A549 (cell line): Measurements from ENCODE around the gene BCDIN3D. TPM values are rescaled to one million over a fixed set of nuclear protein-coding genes. Genes with fewer than 3 reads are reported as not detected.

ENCODE experiments used
- ATAC-seq, 2 experiments: fragments of 200-7000 bp in 1 of 2; fragments of >200 bp in 1 of 2; cut with Nextera tagmentation in 1 of 2; cut with Tn5 transposase in 1 of 2; 3 replicates each; pipeline versions ENCODE4 v1.8.0 to v1.9.1; 2018 to 2020; ENCODE audit warnings: mild to moderate bottlenecking in 1 of 2, moderate library complexity in 1 of 2
- CTCF ChIA-PET: fragments of 300-600 bp; sonication (Branson Sonifier 250); formaldehyde crosslinking; extraction: SDS; loops from one replicate; lab custom pipeline; 2021; ENCODE audit warnings: antibody characterized with exemption, inconsistent platforms; lab: Yijun Ruan, JAX
- POLR2A ChIA-PET: fragments of 350-600 bp; formaldehyde crosslinking; extraction: SDS; loops from one replicate; lab custom pipeline; 2021; ENCODE audit warnings: antibody characterized with exemption, inconsistent platforms; lab: Yijun Ruan, JAX
- DNase-seq, 2 experiments: peaks; one replicate each; pipeline versions ENCODE4 v3.0.0 to v3.0.0-alpha.2; 2011 to 2016; ENCODE audit warnings: low read depth in 1 of 2, low spot score in 1 of 2
- FAIRE-seq: peaks from 2 replicates; lab custom pipeline; 2011; peaks lifted over from hg19 to GRCh38; lab: Jason Lieb, UNC
- H3K27ac ChIP-seq, 2 experiments: fragments of >200 bp; sonication (Bioruptor Twin); formaldehyde crosslinking; 3 replicates each; pipeline ENCODE4 v1.5.1; 2016 to 2017
- H3K4me1 ChIP-seq: fragments of >200 bp; sonication (Bioruptor Twin); formaldehyde crosslinking; 3 replicates; pipeline ENCODE4 v1.6.1; 2016
- H3K4me2 ChIP-seq: fragments of >200 bp; sonication (Bioruptor Twin); formaldehyde crosslinking; 3 replicates; pipeline ENCODE4 v1.6.1; 2016
- H3K4me3 ChIP-seq: fragments of >200 bp; sonication (Bioruptor Twin); formaldehyde crosslinking; 3 replicates; pipeline ENCODE4 v1.5.1; 2016
- H3K9me3 ChIP-seq: fragments of >200 bp; sonication (Bioruptor Twin); formaldehyde crosslinking; 3 replicates; pipeline ENCODE4 v1.6.1; 2016
- BHLHE40 ChIP-seq: IDR thresholded peaks from 2 replicates; pipeline ENCODE4 v1.6.1; 2012; ENCODE audit warnings: low read depth, low read length, inconsistent platforms
- CBX2 ChIP-seq: fragments of 200-600 bp; sonication (generic); IDR thresholded peaks from 2 replicates; pipeline ENCODE4 v1.6.1; 2016; ENCODE audit warnings: low read depth, mild to moderate bottlenecking, borderline replicate concordance
- CEBPB ChIP-seq, 2 experiments: fragments of >200 bp in 1 of 2; sonication (Bioruptor Twin) in 1 of 2; formaldehyde crosslinking in 1 of 2; IDR thresholded peaks; 2 replicates each; pipeline ENCODE4 v1.6.1; 2012 to 2016
- EHMT2 ChIP-seq: fragments of 200-600 bp; sonication (generic); IDR thresholded peaks from 2 replicates; pipeline ENCODE4 v1.6.1; 2016; ENCODE audit warnings: antibody characterized with exemption, low read depth, mild to moderate bottlenecking, moderate library complexity
- ELK1 ChIP-seq: fragments of 150-350 bp; IDR thresholded peaks from 2 replicates; pipeline ENCODE4 v1.6.1; 2014; ENCODE audit warnings: low read depth, mild to moderate bottlenecking, low read length
- FOXS1 ChIP-seq: fragments of 250-450 bp; sonication (Bioruptor Pico); IDR thresholded peaks from 2 replicates; pipeline ENCODE4 v1.5.0; 2020; ENCODE audit warnings: mild to moderate bottlenecking, moderate library complexity
- GATA3 ChIP-seq: IDR thresholded peaks from 2 replicates; pipeline ENCODE4 v1.6.1; 2012; ENCODE audit warnings: borderline replicate concordance
- HDAC2 ChIP-seq: fragments of 200-600 bp; sonication (generic); IDR thresholded peaks from 2 replicates; pipeline ENCODE4 v1.6.1; 2016
- HEYL ChIP-seq: fragments of 250-450 bp; sonication (Bioruptor Pico); IDR thresholded peaks from 2 replicates; pipeline ENCODE4 v1.8.0; 2021; ENCODE audit warnings: mild to moderate bottlenecking, moderate library complexity
- HMGXB4 ChIP-seq: fragments of 250-450 bp; sonication (Bioruptor Pico); IDR thresholded peaks from 2 replicates; pipeline ENCODE4 v1.5.0; 2021; ENCODE audit warnings: mild to moderate bottlenecking, moderate library complexity, borderline replicate concordance
- HOXB13 ChIP-seq: fragments of 250-450 bp; sonication (Bioruptor Pico); IDR thresholded peaks from 2 replicates; pipeline ENCODE4 v1.5.0; 2020; ENCODE audit warnings: low read depth, mild to moderate bottlenecking, moderate library complexity
- HOXB5 ChIP-seq: fragments of 250-450 bp; sonication (Bioruptor Pico); IDR thresholded peaks from 2 replicates; pipeline ENCODE4 v1.5.0; 2020; ENCODE audit warnings: mild to moderate bottlenecking, moderate library complexity
- JUN ChIP-seq, 2 experiments: fragments of >200 bp; sonication (Bioruptor Twin); formaldehyde crosslinking; IDR thresholded peaks; 2 replicates in 1 of 2; 3 replicates in 1 of 2; pipeline ENCODE4 v1.6.1; 2016 to 2017
- JUNB ChIP-seq: fragments of >200 bp; sonication (Bioruptor Twin); formaldehyde crosslinking; IDR thresholded peaks from 2 replicates; pipeline ENCODE4 v1.6.1; 2016
- KDM1A ChIP-seq: fragments of 200-600 bp; sonication (generic); IDR thresholded peaks from 2 replicates; pipeline ENCODE4 v1.6.1; 2016; ENCODE audit warnings: low read depth, mild to moderate bottlenecking
- MAX ChIP-seq: IDR thresholded peaks from 2 replicates; pipeline ENCODE4 v1.6.1; 2012
- NFE2L2 ChIP-seq: fragments of 150-350 bp; conservative IDR thresholded peaks from 2 replicates; pipeline ENCODE4 v1.6.1; 2014; ENCODE audit warnings: low read length
- NPAS2 ChIP-seq: fragments of 250-450 bp; sonication (Bioruptor Pico); IDR thresholded peaks from 2 replicates; pipeline ENCODE4 v1.8.0; 2022; ENCODE audit warnings: mild to moderate bottlenecking, moderate library complexity, borderline replicate concordance
- NR3C1 ChIP-seq: fragments of >200 bp; sonication (Bioruptor Twin); formaldehyde crosslinking; IDR thresholded peaks from 3 replicates; pipeline ENCODE4 v1.6.1; 2017
- PBX3 ChIP-seq: IDR thresholded peaks from 2 replicates; pipeline ENCODE4 v1.6.1; 2012
- PHF8 ChIP-seq: fragments of 200-600 bp; sonication (generic); IDR thresholded peaks from 2 replicates; pipeline ENCODE4 v1.6.1; 2016; ENCODE audit warnings: low read depth, mild to moderate bottlenecking, antibody characterized with exemption, moderate library complexity, borderline replicate concordance
- POLR2A ChIP-seq: IDR thresholded peaks from 2 replicates; pipeline ENCODE4 v1.6.1; 2012; ENCODE audit warnings: mild to moderate bottlenecking, low read length
- RARB ChIP-seq: fragments of 250-450 bp; sonication (Bioruptor Pico); IDR thresholded peaks from 2 replicates; pipeline ENCODE4 v1.8.0; 2021; ENCODE audit warnings: mild to moderate bottlenecking, moderate library complexity
- USF2 ChIP-seq: fragments of 450-650 bp; IDR thresholded peaks from 2 replicates; pipeline ENCODE4 v1.6.1; 2014; ENCODE audit warnings: antibody characterized with exemption
- ZC3H11A ChIP-seq: fragments of 450-650 bp; IDR thresholded peaks from 2 replicates; pipeline ENCODE4 v1.6.1; 2014; ENCODE audit warnings: antibody characterized with exemption, mild to moderate bottlenecking
- ZNF302 ChIP-seq: fragments of 250-450 bp; sonication (Bioruptor Pico); IDR thresholded peaks from 2 replicates; pipeline ENCODE4 v1.9.0; 2021; ENCODE audit warnings: inconsistent platforms, mild to moderate bottlenecking, moderate library complexity
- WGBS: methylation state at CpG from one replicate; pipeline ENCODE4 v1.1.6; 2017; ENCODE audit errors: missing lambda C conversion rate; 5-methylcytosine and 5-hydroxymethylcytosine counted together
- polyA plus RNA-seq, 4 experiments: library from polyadenylated mRNA; depleted of rRNA in 3 of 4; stranded (reverse); fragments of >200 nt; fragmentation: RNase III in 1 of 4; extraction: RNeasy Plus Mini Kit Qiagen cat#74134 plus additional on column Dnase treatment in 1 of 4; gene quantifications; 2 replicates in 3 of 4; 3 replicates in 1 of 4; pipeline ENCODE4 v1.2.3, GENCODE V29; 2011 to 2017

The BCDIN3D gene
- polyA plus RNA-seq, 2 of the 4 experiments (the other 2 are of a cell fraction): 4.2 to 5.8 TPM

GRCh38 chr12:49798934-49799333 lies 44.0 kb downstream of the BCDIN3D start:
- ATAC-seq (no peak), DNase-seq (no peak), FAIRE-seq (no peak)
- TF ChIP-seq NR3C1: no peak
- TF ChIP-seq NFE2L2: no peak
- TF ChIP-seq POLR2A: no peak
- TF ChIP-seq HMGXB4 (CRISPR knock-in tag): no peak
- no peak for TF ChIP-seq FOXS1 (CRISPR knock-in tag)
- TF ChIP-seq USF2: no peak
- TF ChIP-seq NPAS2 (CRISPR knock-in tag): no peak
- WGBS: 73% methylated on average over 2 of the region's 2 CpGs
- Histone ChIP-seq H3K4me1 (0 out of 3 replicates have a peak, but pooled peaks cover 6% of the 10 kb centered on the region), H3K4me2 (no peak overlapping the region), H3K4me3 (no peak overlapping the region), H3K27ac (no peak overlapping the region), H3K9me3 (no peaks in the 10 kb centered on the region)
- POLR2A ChIA-PET: no interaction called here
- CTCF ChIA-PET: interaction anchor here (0.7 to 8.1 kb wide), 8 partner anchors 12 to 441 kb away, joined by 3 to 43 read pairs (median 4); no protein-coding TSS in a partner anchor

- ChIA-PET POLR2A (no interaction called here), CTCF (interaction anchor here (0.7 to 8.1 kb wide), 8 partner anchors 12 to 218 kb away, joined by 3 to 43 read pairs (median 4); no protein-coding TSS in a partner anchor)
- no peak for TF ChIP-seq PBX3
- TF ChIP-seq ZNF302 (CRISPR knock-in tag): no peak
- TF ChIP-seq NFE2L2: no peak
- TF ChIP-seq CEBPB (IDR thresholded peaks at IDR 0.05): no peak
- TF ChIP-seq HOXB13: no peak
- TF ChIP-seq ZC3H11A: no peak
- no peak for TF ChIP-seq JUN (IDR thresholded peaks at IDR 0.05)
- no peak for TF ChIP-seq EHMT2
- no peak for TF ChIP-seq GATA3
- no peak for TF ChIP-seq HEYL (CRISPR knock-in tag)
- TF ChIP-seq MAX: no peak
- Histone ChIP-seq H3K27ac (no peak overlapping the region), H3K4me1 (0 out of 3 replicates have a peak, but pooled peaks cover 6% of the 10 kb centered on the region), H3K9me3 (no peaks in the 10 kb centered on the region), H3K4me2 (no peak overlapping the region), H3K4me3 (no peak overlapping the region)
- no peak for DNase-seq
- 86% methylated on average over 7 of the region's 7 CpGs for WGBS
- FAIRE-seq: no peak
- ATAC-seq: 0 out of 6 replicates have a peak, but pooled peaks of 1 of the 2 experiments have one; percentile 14
Observed at GRCh38 chr12:49798248-49798647, 44.7 kb downstream of the BCDIN3D start.

GRCh38 chr12:49797449-49797776 lies 45.5 kb downstream of the BCDIN3D start:
- WGBS: 82% methylated on average over 2 of the region's 2 CpGs
- no peak for TF ChIP-seq RARB (CRISPR knock-in tag)
- TF ChIP-seq JUNB: no peak
- TF ChIP-seq ELK1: no peak
- no peak for TF ChIP-seq KDM1A
- TF ChIP-seq POLR2A: no peak
- no peak for TF ChIP-seq BHLHE40
- TF ChIP-seq HOXB5 (CRISPR knock-in tag): no peak
- no peak for TF ChIP-seq CBX2
- TF ChIP-seq PHF8: no peak
- TF ChIP-seq HDAC2: no peak
- no peak for TF ChIP-seq GATA3
- TF ChIP-seq, all 56 proteins: peak for 0
- DNase-seq (no peak), ATAC-seq (no peak), FAIRE-seq (no peak)
- 0 out of 3 replicates have a peak, but pooled peaks cover 6% of the 10 kb centered on the region for H3K4me1 ChIP-seq
- H3K4me2 ChIP-seq: no peak overlapping the region
- no peaks in the 10 kb centered on the region for H3K9me3 ChIP-seq
- ChIA-PET CTCF (interaction anchor here (1.0 to 3.9 kb wide), 5 partner anchors 20 to 149 kb away, joined by 3 to 27 read pairs (median 7); partner anchors contain the start of gene TMBIM6), POLR2A (no interaction called here)
- H3K27ac ChIP-seq: no peak overlapping the region
- H3K4me3 ChIP-seq: no peak overlapping the region
